KMS-11 (cell line): ENCODE data around the gene CDK17.

ENCODE experiments used
- H2AFZ ChIP-seq: fragments of 200-600 bp; sonication (generic); 2 replicates; pipeline ENCODE4 v1.6.1; 2016; ENCODE audit warnings: antibody characterized with exemption, mixed run types, low read depth
- H3K27ac ChIP-seq: fragments of 200-600 bp; sonication (generic); 2 replicates; pipeline ENCODE4 v1.6.1; 2016; ENCODE audit warnings: mild to moderate bottlenecking, mixed run types
- H3K27me3 ChIP-seq: fragments of 200-600 bp; sonication (generic); 2 replicates; pipeline ENCODE4 v1.6.1; 2017; ENCODE audit warnings: mild to moderate bottlenecking, low read depth, mixed run types, moderate library complexity; ENCODE audit not compliant: insufficient read depth
- H3K36me3 ChIP-seq: fragments of 200-600 bp; sonication (generic); 2 replicates; pipeline ENCODE4 v1.6.1; 2017; ENCODE audit warnings: mild to moderate bottlenecking, mixed run types; ENCODE audit not compliant: insufficient read depth
- H3K4me1 ChIP-seq: fragments of 200-600 bp; sonication (generic); 2 replicates; pipeline ENCODE4 v1.6.1; 2016; ENCODE audit warnings: mild to moderate bottlenecking, low read depth, mixed run types; ENCODE audit not compliant: poor library complexity, severe bottlenecking
- H3K4me2 ChIP-seq: fragments of 200-600 bp; sonication (generic); 2 replicates; pipeline ENCODE4 v1.7.0; 2016; ENCODE audit warnings: mild to moderate bottlenecking, mixed run types
- H3K4me3 ChIP-seq: fragments of 200-600 bp; sonication (generic); IDR thresholded peaks from 2 replicates; pipeline ENCODE4 v1.6.1; 2017; ENCODE audit warnings: low read depth, low read length, mixed read lengths; ENCODE audit not compliant: insufficient read depth
- H3K79me2 ChIP-seq: fragments of 200-600 bp; sonication (generic); 2 replicates; pipeline ENCODE4 v1.6.1; 2016; ENCODE audit warnings: low read depth, mixed run types; ENCODE audit not compliant: insufficient read depth
- H3K9ac ChIP-seq: fragments of 200-600 bp; sonication (generic); 2 replicates; pipeline ENCODE4 v1.6.1; 2016; ENCODE audit warnings: mild to moderate bottlenecking, mixed run types
- H4K20me1 ChIP-seq: fragments of 200-600 bp; sonication (generic); 2 replicates; pipeline ENCODE4 v1.6.1; 2016; ENCODE audit warnings: mild to moderate bottlenecking, mixed run types; ENCODE audit not compliant: insufficient read depth
- CTCF ChIP-seq: fragments of 200-600 bp; sonication (generic); conservative IDR thresholded peaks from 2 replicates; pipeline ENCODE4 v1.6.1; 2017; ENCODE audit warnings: low read depth, mild to moderate bottlenecking, antibody characterized with exemption, low read length, moderate library complexity, mixed read lengths

CDK17 gene

GRCh38 chr12:96285158-96285557 is 115.1 kb downstream of the CDK17 start:
- no peak overlapping the region for H2AFZ ChIP-seq
- no peak for TF ChIP-seq CTCF
- no peak overlapping the region for H3K9ac ChIP-seq
- H3K4me1 ChIP-seq, result no peaks in the 10 kb centered on the region
- H3K36me3 ChIP-seq, result peaks cover 3% of the 10 kb centered on the region; the same call in 1 of the 2 replicates
- H4K20me1 ChIP-seq, result no peaks in the 10 kb centered on the region
- no peak overlapping the region for H3K27ac ChIP-seq
- H3K4me3 ChIP-seq, result no peak overlapping the region
- no peak overlapping the region for H3K4me2 ChIP-seq
- H3K79me2 ChIP-seq, result no peaks in the 10 kb centered on the region
- no peaks in the 10 kb centered on the region for H3K27me3 ChIP-seq

- Histone ChIP-seq H3K27ac (0 out of 2 replicates have a peak overlapping the region, but pooled peaks have one; percentile 7), H3K9ac (no peak overlapping the region), H2AFZ (no peak overlapping the region), H4K20me1 (no peaks in the 10 kb centered on the region), H3K4me1 (peaks cover 29% of the 10 kb centered on the region), H3K4me3 (no peak overlapping the region), H3K79me2 (no peaks in the 10 kb centered on the region), H3K27me3 (no peaks in the 10 kb centered on the region), H3K4me2 (peak overlapping the region; percentile 22; the same call in 1 of the 2 replicates), H3K36me3 (no peaks in the 10 kb centered on the region)
- no peak for TF ChIP-seq CTCF
Measured at GRCh38 chr12:96274331-96274730, 125.9 kb downstream of the CDK17 start.

- Histone ChIP-seq H2AFZ (no peak overlapping the region), H3K27ac (no peak overlapping the region), H3K4me1 (peaks cover 37% of the 10 kb centered on the region), H3K4me2 (no peak overlapping the region), H3K36me3 (no peaks in the 10 kb centered on the region), H3K4me3 (no peak overlapping the region), H3K27me3 (no peaks in the 10 kb centered on the region), H4K20me1 (no peaks in the 10 kb centered on the region), H3K79me2 (no peaks in the 10 kb centered on the region), H3K9ac (no peak overlapping the region)
- no peak for TF ChIP-seq CTCF
Measured at GRCh38 chr12:96271469-96272199, 128.6 kb downstream of the CDK17 start.

- no peak for TF ChIP-seq CTCF
- H3K36me3 ChIP-seq, result no peaks in the 10 kb centered on the region
Measured at GRCh38 chr12:96266238-96266637, 134.0 kb downstream of the CDK17 start.

More at GRCh38 chr12:96266238-96266637, 134.0 kb downstream of the CDK17 start:
- Histone ChIP-seq H3K4me1 (peaks cover 18% of the 10 kb centered on the region), H3K27me3 (no peaks in the 10 kb centered on the region), H3K4me2 (no peak overlapping the region; the same call in 1 of the 2 replicates), H2AFZ (no peak overlapping the region), H4K20me1 (0 out of 2 replicates have a peak, but pooled peaks cover 3% of the 10 kb centered on the region), H3K27ac (no peak overlapping the region), H3K4me3 (no peak overlapping the region), H3K79me2 (no peaks in the 10 kb centered on the region), H3K9ac (no peak overlapping the region)
